ENCODE data around the gene RECQL. TPM values are rescaled to one million over a fixed set of nuclear protein-coding genes. Genes with fewer than 3 reads are reported as not detected.
"Not testable (repeated sequence)": the region's sequence is repeated elsewhere in the genome, so short reads cannot be mapped to it uniquely, and the experiment has no call there.

The RECQL gene
- polyA plus RNA-seq, 1 donor, result 35.8 TPM

GRCh38 chr12:21505888-21506287, 4.5 kb upstream of the RECQL start:
- no peak for DNase-seq

GRCh38 chr12:21502872-21503271, 1.4 kb upstream of the RECQL start:
- no peak for DNase-seq

- DNase-seq, result peak; percentile 22
Measured at GRCh38 chr12:21502164-21502496, 695 bp upstream of the RECQL start.

GRCh38 chr12:21500786-21501257, 613 bp downstream of the RECQL start:
- DNase-seq, result no peak

- DNase-seq, result no peak
Measured at GRCh38 chr12:21499765-21500164, 1.7 kb downstream of the RECQL start.

GRCh38 chr12:21485998-21486397, 15.4 kb downstream of the RECQL start:
- no peak for DNase-seq

GRCh38 chr12:21483531-21483930, 17.9 kb downstream of the RECQL start:
- DNase-seq, result no peak

GRCh38 chr12:21478756-21479455, 22.5 kb downstream of the RECQL start:
- DNase-seq, result no peak

- no peak for DNase-seq
Measured at GRCh38 chr12:21476949-21477348, 24.5 kb downstream of the RECQL start.

GRCh38 chr12:21475552-21475951, 25.9 kb downstream of the RECQL start:
- DNase-seq, result no peak

GRCh38 chr12:21472197-21472823, 29.1 kb downstream of the RECQL start:
- DNase-seq, result no peak

- DNase-seq, result no peak
Measured at GRCh38 chr12:21471294-21471693, 30.1 kb downstream of the RECQL start.

- DNase-seq, result not testable (repeated sequence)
Measured at GRCh38 chr12:21467334-21467733, 34.1 kb downstream of the RECQL start.

- DNase-seq, result no peak
Measured at GRCh38 chr12:21459474-21459873, 42.0 kb downstream of the RECQL start.

- no peak for DNase-seq
Measured at GRCh38 chr12:21456291-21456780, 45.1 kb downstream of the RECQL start.

- DNase-seq, result no peak
Measured at GRCh38 chr12:21453312-21453852, 48.1 kb downstream of the RECQL start.

GRCh38 chr12:21451529-21451928, 49.9 kb downstream of the RECQL start:
- DNase-seq, result no peak

GRCh38 chr12:21444193-21445146, 57.0 kb downstream of the RECQL start:
- DNase-seq, result no peak

- DNase-seq, result no peak
Measured at GRCh38 chr12:21439347-21439746, 62.1 kb downstream of the RECQL start.

GRCh38 chr12:21438643-21439042, 62.8 kb downstream of the RECQL start:
- DNase-seq, result no peak

GRCh38 chr12:21434699-21435098, 66.7 kb downstream of the RECQL start:
- no peak for DNase-seq

GRCh38 chr12:21433525-21433924, 67.9 kb downstream of the RECQL start:
- DNase-seq, result no peak

All from left kidney (tissue), 2 donors.